Kidney epithelial cell (primary cell): ENCODE data around the gene ENTHD1. TPM values are rescaled to one million over a fixed set of nuclear protein-coding genes. Genes with fewer than 3 reads are reported as not detected.

Experiments
- DNase-seq: peaks from one replicate; pipeline ENCODE4 v3.0.0-alpha.2; 2010; ENCODE audit warnings: low read depth
- H3K27me3 ChIP-seq: 2 replicates; pipeline ENCODE4 v1.6.0; 2011; ENCODE audit warnings: low read length; ENCODE audit not compliant: control insufficient read depth, insufficient read depth
- H3K36me3 ChIP-seq: 2 replicates; pipeline ENCODE4 v1.5.1; 2011; ENCODE audit warnings: low read length; ENCODE audit not compliant: control insufficient read depth, insufficient read depth
- H3K4me3 ChIP-seq: 2 replicates; pipeline ENCODE4 v1.5.1; 2011; ENCODE audit warnings: low read depth, mild to moderate bottlenecking, control low read depth, low read length
- total RNA-seq: library from RNA; depleted of rRNA; stranded (reverse); fragments of >200 nt; gene quantifications from 2 replicates; pipeline ENCODE4 v1.2.3, GENCODE V29; 2015
- TF ChIP-seq, protein P1 (sequence below): IDR thresholded peaks from 2 replicates; pipeline ENCODE4 v1.5.1; 2011; ENCODE audit warnings: mild to moderate bottlenecking, moderate library complexity, low read length, control low read depth, inconsistent platforms; ENCODE audit not compliant: insufficient read depth, poor library complexity, severe bottlenecking

The ENTHD1 gene
- total RNA-seq, 1 donor from 2014 or later, result not detected

DNA sequence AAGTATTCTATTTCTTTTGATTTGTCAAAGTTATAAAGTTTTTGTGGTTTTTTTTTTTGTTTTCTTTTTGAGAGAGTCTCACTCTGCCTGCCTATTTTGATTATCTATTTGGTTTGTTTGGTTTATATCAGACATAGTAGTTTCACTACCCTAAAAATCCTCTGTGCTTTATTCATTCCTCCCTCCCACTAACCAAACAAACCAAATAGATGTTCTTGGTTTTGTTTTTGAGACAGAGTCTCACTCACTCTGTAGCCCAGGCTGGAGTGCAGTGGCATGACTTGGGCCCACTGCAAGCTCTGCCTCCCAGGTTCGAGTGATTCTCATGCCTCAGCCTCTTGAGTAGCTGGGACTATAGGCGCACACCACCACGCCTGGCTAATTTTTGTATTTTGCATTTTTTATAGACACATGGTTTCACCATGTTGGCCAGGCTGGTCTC, 67.9 kb downstream of the ENTHD1 start:
- no peak overlapping the region for H3K4me3 ChIP-seq
- DNase-seq, result no peak
- H3K27me3 ChIP-seq, result peaks cover under 1% of the 10 kb centered on the region
- no peaks in the 10 kb centered on the region for H3K36me3 ChIP-seq
- TF ChIP-seq, protein P1, sequence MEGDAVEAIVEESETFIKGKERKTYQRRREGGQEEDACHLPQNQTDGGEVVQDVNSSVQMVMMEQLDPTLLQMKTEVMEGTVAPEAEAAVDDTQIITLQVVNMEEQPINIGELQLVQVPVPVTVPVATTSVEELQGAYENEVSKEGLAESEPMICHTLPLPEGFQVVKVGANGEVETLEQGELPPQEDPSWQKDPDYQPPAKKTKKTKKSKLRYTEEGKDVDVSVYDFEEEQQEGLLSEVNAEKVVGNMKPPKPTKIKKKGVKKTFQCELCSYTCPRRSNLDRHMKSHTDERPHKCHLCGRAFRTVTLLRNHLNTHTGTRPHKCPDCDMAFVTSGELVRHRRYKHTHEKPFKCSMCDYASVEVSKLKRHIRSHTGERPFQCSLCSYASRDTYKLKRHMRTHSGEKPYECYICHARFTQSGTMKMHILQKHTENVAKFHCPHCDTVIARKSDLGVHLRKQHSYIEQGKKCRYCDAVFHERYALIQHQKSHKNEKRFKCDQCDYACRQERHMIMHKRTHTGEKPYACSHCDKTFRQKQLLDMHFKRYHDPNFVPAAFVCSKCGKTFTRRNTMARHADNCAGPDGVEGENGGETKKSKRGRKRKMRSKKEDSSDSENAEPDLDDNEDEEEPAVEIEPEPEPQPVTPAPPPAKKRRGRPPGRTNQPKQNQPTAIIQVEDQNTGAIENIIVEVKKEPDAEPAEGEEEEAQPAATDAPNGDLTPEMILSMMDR, result no peak

DNA sequence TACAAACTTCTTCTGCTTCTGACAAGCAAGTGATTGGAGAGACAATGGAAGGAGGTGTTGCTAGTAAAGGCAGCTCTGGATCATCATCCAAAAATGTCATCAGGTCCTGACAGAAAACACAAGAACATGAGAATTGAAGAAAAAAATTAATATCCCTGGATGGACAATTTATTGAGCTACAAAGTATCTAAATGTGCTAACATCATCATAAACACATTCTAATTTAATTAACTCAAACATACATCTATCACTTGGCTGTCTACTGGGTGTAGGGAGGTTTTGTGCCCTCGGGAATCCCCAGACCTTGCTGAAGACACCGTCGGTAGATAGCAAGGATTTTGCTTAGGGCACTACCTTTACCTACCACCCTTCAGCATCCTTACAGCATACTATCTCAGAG, 72.6 kb downstream of the ENTHD1 start:
- TF ChIP-seq, protein P1, result no peak
- no peak for DNase-seq
- Histone ChIP-seq H3K4me3 (no peak overlapping the region), H3K36me3 (no peaks in the 10 kb centered on the region), H3K27me3 (no peaks in the 10 kb centered on the region)

DNA sequence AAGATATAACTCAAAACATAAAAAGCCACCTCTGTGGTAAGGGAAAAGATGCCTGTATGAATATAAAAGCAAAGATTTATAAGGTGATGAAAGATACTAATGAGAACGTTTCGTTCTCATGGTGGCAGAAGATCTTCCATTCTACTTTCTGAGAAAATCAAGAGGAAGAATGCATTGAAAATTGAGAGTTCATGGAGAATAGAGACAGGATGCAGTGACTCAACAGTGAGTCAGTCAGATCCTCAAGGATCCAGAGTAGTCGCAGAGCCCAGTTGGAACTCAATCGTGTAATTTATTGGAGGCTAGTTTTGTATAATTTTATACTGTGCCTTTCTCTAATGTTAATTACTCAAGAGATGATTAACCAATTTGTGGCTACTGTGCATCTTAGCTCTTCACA, 73.3 kb downstream of the ENTHD1 start:
- Histone ChIP-seq H3K4me3 (no peak overlapping the region), H3K27me3 (no peaks in the 10 kb centered on the region), H3K36me3 (no peaks in the 10 kb centered on the region)
- TF ChIP-seq, protein P1, result no peak
- DNase-seq, result peak; percentile 63

DNA sequence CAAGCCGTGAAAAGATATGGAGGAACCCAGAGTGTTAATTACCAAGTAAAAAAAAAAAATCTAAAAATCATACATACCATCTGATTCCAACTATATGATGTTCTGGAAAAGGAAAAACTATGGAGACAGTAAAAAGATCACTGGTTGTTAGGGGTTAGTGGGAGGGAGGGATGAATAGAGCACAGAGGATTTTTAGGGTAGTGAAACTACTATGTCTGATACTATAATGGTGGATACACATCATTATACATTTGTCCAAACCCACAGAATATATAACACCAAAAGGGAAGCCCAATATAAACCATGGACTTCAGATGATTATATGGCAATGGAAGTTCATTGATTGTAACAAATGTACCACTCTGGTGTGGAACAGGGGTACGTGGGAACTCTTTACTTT, 74.1 kb downstream of the ENTHD1 start:
- H3K27me3 ChIP-seq, result no peaks in the 10 kb centered on the region
- H3K36me3 ChIP-seq, result no peaks in the 10 kb centered on the region
- TF ChIP-seq, protein P1, result no peak
- no peak overlapping the region for H3K4me3 ChIP-seq
- no peak for DNase-seq

DNA sequence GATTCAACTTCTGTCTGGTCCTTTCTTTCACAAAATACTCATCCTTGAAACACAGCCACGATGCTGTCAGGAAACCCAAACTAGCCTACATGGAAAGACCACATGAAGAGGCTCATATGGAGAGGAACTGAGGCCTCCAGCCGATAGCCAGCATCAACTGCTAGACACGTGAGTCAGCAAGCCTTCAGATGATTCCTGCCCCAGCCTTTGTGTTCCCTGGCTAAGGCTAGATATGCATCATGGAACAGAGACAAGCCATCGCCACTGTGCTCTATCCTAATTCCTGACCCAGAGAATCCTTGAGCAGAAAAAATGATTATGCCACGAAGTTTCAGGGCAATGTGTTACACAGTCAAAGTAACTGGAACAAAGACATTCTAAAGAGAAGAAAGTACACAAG, 75.5 kb downstream of the ENTHD1 start:
- H3K4me3 ChIP-seq, result no peak overlapping the region
- H3K36me3 ChIP-seq, result no peaks in the 10 kb centered on the region
- DNase-seq, result no peak
- TF ChIP-seq, protein P1, result no peak
- no peaks in the 10 kb centered on the region for H3K27me3 ChIP-seq

DNA sequence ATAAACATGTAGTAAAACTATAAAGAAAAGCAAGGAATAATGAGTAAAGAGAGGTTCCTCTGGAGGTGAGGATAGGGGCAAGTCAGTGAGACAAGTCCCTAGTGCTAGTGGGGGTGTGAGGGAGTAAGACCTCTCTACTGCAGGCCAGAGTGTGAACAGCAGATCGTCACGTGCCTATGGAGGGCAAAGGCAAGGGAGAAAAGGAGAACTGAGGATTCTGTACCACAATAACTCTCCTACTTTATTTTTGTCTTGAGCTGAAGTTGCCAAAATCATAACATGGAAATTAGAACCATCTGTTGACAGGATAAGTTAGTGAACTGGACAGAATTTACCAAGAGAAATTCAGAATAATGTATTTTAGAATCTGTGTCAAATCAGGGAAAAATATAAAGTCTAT, 77.6 kb downstream of the ENTHD1 start:
- no peak overlapping the region for H3K4me3 ChIP-seq
- DNase-seq, result no peak
- TF ChIP-seq, protein P1, result no peak
- no peaks in the 10 kb centered on the region for H3K36me3 ChIP-seq
- peaks cover 3% of the 10 kb centered on the region for H3K27me3 ChIP-seq
